ENCODE measurements around the gene CACUL1. TPM values are rescaled to one million over a fixed set of nuclear protein-coding genes. Genes with fewer than 3 reads are reported as not detected.
A peak's percentile ranks its signal among the peaks of the same experiment; 100 is the strongest.

Gene CACUL1
- total and polyA plus RNA-seq, 2 of the 13 experiments (the other 11 are each of a cell fraction or from before 2014, with no cell fraction given), result 14.2 to 31.0 TPM

- TF ChIP-seq ZNF407 (CRISPR knock-in tag; IDR thresholded peaks at IDR 0.05; ENCODE audit: not compliant biosample characterization), result no peak
- TF ChIP-seq GFI1 (CRISPR knock-in tag; IDR thresholded peaks at IDR 0.05; ENCODE audit: borderline replicate concordance), result peak; percentile 58; the same call in 1 of the 2 replicates
- TF ChIP-seq XBP1 (CRISPR knock-in tag; IDR thresholded peaks at IDR 0.05), result no peak
- no peak for TF ChIP-seq FOXJ3 (CRISPR knock-in tag; IDR thresholded peaks at IDR 0.05; ENCODE audit: borderline replicate concordance)
- no peak for TF ChIP-seq SIX1 (CRISPR knock-in tag; IDR thresholded peaks at IDR 0.05; ENCODE audit: borderline replicate concordance)
- no peak; the same call in 1 of the 2 replicates for TF ChIP-seq ZC3H13 (CRISPR knock-in tag; IDR thresholded peaks at IDR 0.05)
- peak; percentile 23; the same call in 1 of the 2 replicates for TF ChIP-seq ZSCAN20 (CRISPR knock-in tag; IDR thresholded peaks at IDR 0.05; ENCODE audit: borderline replicate concordance)
- no peak for TF ChIP-seq NCOA1 (CRISPR knock-in tag; IDR thresholded peaks at IDR 0.05)
- 0 out of 2 replicates have a peak, but pooled peaks have one; percentile 13 for TF ChIP-seq ZBTB20 (CRISPR knock-in tag; IDR thresholded peaks at IDR 0.05; ENCODE audit: borderline replicate concordance, low read depth)
- TF ChIP-seq ZNF431 (CRISPR knock-in tag; IDR thresholded peaks at IDR 0.05; ENCODE audit: borderline replicate concordance, low read depth), result no peak
- no peak for TF ChIP-seq RNF219 (CRISPR knock-in tag; IDR thresholded peaks at IDR 0.05)
- TF ChIP-seq ZBTB7A (CRISPR knock-in tag; IDR thresholded peaks at IDR 0.05), result peak; percentile 17; the same call in 1 of the 2 replicates
- TF ChIP-seq HINFP (CRISPR knock-in tag; IDR thresholded peaks at IDR 0.05; ENCODE audit: low read depth), result no peak
These were observed at the start of gene CACUL1 (continued) for GRCh38 chr10:118754556-118755423.

Measured in HepG2 (cell line).